H1 (cell line): Measurements from ENCODE around the gene VCX2. TPM values are rescaled to one million over a fixed set of nuclear protein-coding genes. Genes with fewer than 3 reads are reported as not detected.

Experiments used
- BCL11A ChIP-seq, 2 experiments: IDR thresholded peaks; one replicate each; pipeline ENCODE4 v1.6.1; 2011; ENCODE audit warnings: low read depth in 2 of 2, low read length in 2 of 2, mild to moderate bottlenecking in 2 of 2
- CBX8 ChIP-seq: fragments of 300-800, 300-1000 bp; sonication (generic); IDR thresholded peaks from 2 replicates; pipeline ENCODE4 v1.7.1; 2016; ENCODE audit warnings: low read depth, low read length, borderline replicate concordance
- HDAC2 ChIP-seq, 2 experiments: fragments of 300-600 bp in 1 of 2; sonication (generic) in 1 of 2; IDR thresholded peaks; 2 replicates each; pipeline ENCODE4 v1.6.1; 2011 to 2012; ENCODE audit warnings: low read depth in 2 of 2, low read length in 2 of 2, mild to moderate bottlenecking in 2 of 2, moderate library complexity in 2 of 2, borderline replicate concordance in 1 of 2, inconsistent platforms in 1 of 2
- MAFK ChIP-seq: IDR thresholded peaks from 2 replicates; pipeline ENCODE4 v1.6.1; 2012; ENCODE audit warnings: low read depth, mild to moderate bottlenecking, improper control_type of control experiment, low read length
- RNF2 ChIP-seq: fragments of 200-900, 300-1000 bp; sonication (generic); IDR thresholded peaks from 2 replicates; pipeline ENCODE4 v1.7.1; 2016; ENCODE audit warnings: borderline replicate concordance, low read depth, mild to moderate bottlenecking, antibody characterized with exemption, low read length; ENCODE audit not compliant: poor library complexity, severe bottlenecking; ENCODE audit errors: missing control alignments
- SIN3A ChIP-seq, 2 experiments: IDR thresholded peaks in 1 of 2; conservative IDR thresholded peaks in 1 of 2; 2 replicates each; pipeline ENCODE4 v1.6.1; 2011 to 2012; ENCODE audit warnings: low read length in 2 of 2, improper control_type of control experiment in 1 of 2, low read depth in 1 of 2, mild to moderate bottlenecking in 1 of 2
- TAF1 ChIP-seq: IDR thresholded peaks from 2 replicates; pipeline ENCODE4 v1.6.1; 2011; ENCODE audit warnings: mild to moderate bottlenecking, low read depth, low read length
- polyA plus RNA-seq, 7 experiments: library from polyadenylated mRNA; depleted of rRNA in 3 of 7; stranded (reverse) in 5 of 7; unstranded in 2 of 7; fragments of >200 nt in 5 of 7; fragments of 200-250 nt in 2 of 7; gene quantifications; 1 replicate in 5 of 7; 2 replicates in 1 of 7; 4 replicates in 1 of 7; pipeline versions ENCODE4 v1.2.1 to v1.2.3, GENCODE V29; 2011 to 2013; ENCODE audit warnings: missing spikeins in 2 of 7, mixed read lengths in 2 of 7
- total RNA-seq: library from RNA; stranded (reverse); fragmentation: NEBNext Ultra II Directional; extraction: Animal tissue kit (Norgen Biotek cat#: 25700); gene quantifications from 2 replicates; pipeline ENCODE4 v1.2.1, GENCODE V29; 2021
- TF ChIP-seq, protein P1 (sequence below): fragments of 300-600 bp; sonication (generic); IDR thresholded peaks from 2 replicates; pipeline ENCODE4 v1.7.1; 2012; ENCODE audit warnings: low read length, moderate library complexity, mild to moderate bottlenecking, inconsistent platforms; ENCODE audit not compliant: insufficient replicate concordance

The VCX2 gene
- total and polyA plus RNA-seq, 2 of the 8 experiments (the other 6 are each of a cell fraction or from before 2014, with no cell fraction given): not detected

GRCh38 chrX:8122538-8122937 lies 48.5 kb downstream of the VCX2 start (continued):
- TF ChIP-seq, protein P1, sequence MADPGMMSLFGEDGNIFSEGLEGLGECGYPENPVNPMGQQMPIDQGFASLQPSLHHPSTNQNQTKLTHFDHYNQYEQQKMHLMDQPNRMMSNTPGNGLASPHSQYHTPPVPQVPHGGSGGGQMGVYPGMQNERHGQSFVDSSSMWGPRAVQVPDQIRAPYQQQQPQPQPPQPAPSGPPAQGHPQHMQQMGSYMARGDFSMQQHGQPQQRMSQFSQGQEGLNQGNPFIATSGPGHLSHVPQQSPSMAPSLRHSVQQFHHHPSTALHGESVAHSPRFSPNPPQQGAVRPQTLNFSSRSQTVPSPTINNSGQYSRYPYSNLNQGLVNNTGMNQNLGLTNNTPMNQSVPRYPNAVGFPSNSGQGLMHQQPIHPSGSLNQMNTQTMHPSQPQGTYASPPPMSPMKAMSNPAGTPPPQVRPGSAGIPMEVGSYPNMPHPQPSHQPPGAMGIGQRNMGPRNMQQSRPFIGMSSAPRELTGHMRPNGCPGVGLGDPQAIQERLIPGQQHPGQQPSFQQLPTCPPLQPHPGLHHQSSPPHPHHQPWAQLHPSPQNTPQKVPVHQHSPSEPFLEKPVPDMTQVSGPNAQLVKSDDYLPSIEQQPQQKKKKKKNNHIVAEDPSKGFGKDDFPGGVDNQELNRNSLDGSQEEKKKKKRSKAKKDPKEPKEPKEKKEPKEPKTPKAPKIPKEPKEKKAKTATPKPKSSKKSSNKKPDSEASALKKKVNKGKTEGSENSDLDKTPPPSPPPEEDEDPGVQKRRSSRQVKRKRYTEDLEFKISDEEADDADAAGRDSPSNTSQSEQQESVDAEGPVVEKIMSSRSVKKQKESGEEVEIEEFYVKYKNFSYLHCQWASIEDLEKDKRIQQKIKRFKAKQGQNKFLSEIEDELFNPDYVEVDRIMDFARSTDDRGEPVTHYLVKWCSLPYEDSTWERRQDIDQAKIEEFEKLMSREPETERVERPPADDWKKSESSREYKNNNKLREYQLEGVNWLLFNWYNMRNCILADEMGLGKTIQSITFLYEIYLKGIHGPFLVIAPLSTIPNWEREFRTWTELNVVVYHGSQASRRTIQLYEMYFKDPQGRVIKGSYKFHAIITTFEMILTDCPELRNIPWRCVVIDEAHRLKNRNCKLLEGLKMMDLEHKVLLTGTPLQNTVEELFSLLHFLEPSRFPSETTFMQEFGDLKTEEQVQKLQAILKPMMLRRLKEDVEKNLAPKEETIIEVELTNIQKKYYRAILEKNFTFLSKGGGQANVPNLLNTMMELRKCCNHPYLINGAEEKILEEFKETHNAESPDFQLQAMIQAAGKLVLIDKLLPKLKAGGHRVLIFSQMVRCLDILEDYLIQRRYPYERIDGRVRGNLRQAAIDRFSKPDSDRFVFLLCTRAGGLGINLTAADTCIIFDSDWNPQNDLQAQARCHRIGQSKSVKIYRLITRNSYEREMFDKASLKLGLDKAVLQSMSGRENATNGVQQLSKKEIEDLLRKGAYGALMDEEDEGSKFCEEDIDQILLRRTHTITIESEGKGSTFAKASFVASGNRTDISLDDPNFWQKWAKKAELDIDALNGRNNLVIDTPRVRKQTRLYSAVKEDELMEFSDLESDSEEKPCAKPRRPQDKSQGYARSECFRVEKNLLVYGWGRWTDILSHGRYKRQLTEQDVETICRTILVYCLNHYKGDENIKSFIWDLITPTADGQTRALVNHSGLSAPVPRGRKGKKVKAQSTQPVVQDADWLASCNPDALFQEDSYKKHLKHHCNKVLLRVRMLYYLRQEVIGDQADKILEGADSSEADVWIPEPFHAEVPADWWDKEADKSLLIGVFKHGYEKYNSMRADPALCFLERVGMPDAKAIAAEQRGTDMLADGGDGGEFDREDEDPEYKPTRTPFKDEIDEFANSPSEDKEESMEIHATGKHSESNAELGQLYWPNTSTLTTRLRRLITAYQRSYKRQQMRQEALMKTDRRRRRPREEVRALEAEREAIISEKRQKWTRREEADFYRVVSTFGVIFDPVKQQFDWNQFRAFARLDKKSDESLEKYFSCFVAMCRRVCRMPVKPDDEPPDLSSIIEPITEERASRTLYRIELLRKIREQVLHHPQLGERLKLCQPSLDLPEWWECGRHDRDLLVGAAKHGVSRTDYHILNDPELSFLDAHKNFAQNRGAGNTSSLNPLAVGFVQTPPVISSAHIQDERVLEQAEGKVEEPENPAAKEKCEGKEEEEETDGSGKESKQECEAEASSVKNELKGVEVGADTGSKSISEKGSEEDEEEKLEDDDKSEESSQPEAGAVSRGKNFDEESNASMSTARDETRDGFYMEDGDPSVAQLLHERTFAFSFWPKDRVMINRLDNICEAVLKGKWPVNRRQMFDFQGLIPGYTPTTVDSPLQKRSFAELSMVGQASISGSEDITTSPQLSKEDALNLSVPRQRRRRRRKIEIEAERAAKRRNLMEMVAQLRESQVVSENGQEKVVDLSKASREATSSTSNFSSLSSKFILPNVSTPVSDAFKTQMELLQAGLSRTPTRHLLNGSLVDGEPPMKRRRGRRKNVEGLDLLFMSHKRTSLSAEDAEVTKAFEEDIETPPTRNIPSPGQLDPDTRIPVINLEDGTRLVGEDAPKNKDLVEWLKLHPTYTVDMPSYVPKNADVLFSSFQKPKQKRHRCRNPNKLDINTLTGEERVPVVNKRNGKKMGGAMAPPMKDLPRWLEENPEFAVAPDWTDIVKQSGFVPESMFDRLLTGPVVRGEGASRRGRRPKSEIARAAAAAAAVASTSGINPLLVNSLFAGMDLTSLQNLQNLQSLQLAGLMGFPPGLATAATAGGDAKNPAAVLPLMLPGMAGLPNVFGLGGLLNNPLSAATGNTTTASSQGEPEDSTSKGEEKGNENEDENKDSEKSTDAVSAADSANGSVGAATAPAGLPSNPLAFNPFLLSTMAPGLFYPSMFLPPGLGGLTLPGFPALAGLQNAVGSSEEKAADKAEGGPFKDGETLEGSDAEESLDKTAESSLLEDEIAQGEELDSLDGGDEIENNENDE: no peak
- TF ChIP-seq TAF1: no peak
- no peak for TF ChIP-seq MAFK
- no peak for TF ChIP-seq SIN3A (conservative IDR thresholded peaks at IDR 0.05 in 1 of 2, IDR thresholded peaks at IDR 0.05 in 1 of 2; ENCODE audit: low read depth in 1 of 2, low read length in 2 of 2)
- no peak for TF ChIP-seq BCL11A (IDR thresholded peaks at IDR 0.05; ENCODE audit: low read depth in 2 of 2, low read length in 2 of 2)
- TF ChIP-seq HDAC2 (IDR thresholded peaks at IDR 0.05; ENCODE audit: borderline replicate concordance in 1 of 2, low read depth in 2 of 2, low read length in 2 of 2): no peak
- no peak for TF ChIP-seq RNF2
- no peak for TF ChIP-seq CBX8
- TF ChIP-seq, all 59 proteins: peak for 0
